Glutamatergic neuron (in vitro differentiated cells): ENCODE data around the gene UBXN4. TPM values are rescaled to one million over a fixed set of nuclear protein-coding genes. Genes with fewer than 3 reads are reported as not detected.

ENCODE experiments used
- DNase-seq: peaks from one replicate; pipeline ENCODE4 v3.0.0; 2022
- H3K27ac Mint-ChIP-seq: one replicate; pipeline ENCODE4 v1.8.0; 2020; ENCODE audit warnings: mild to moderate bottlenecking, mixed read lengths, inconsistent platforms; ENCODE audit not compliant: unreplicated experiment
- H3K27me3 Mint-ChIP-seq: one replicate; pipeline ENCODE4 v1.8.0; 2020; ENCODE audit warnings: mild to moderate bottlenecking, moderate library complexity, mixed read lengths, inconsistent platforms; ENCODE audit not compliant: unreplicated experiment
- H3K36me3 Mint-ChIP-seq: one replicate; pipeline ENCODE4 v1.8.0; 2020; ENCODE audit warnings: mild to moderate bottlenecking, mixed read lengths, inconsistent platforms; ENCODE audit not compliant: unreplicated experiment
- H3K4me1 Mint-ChIP-seq: one replicate; pipeline ENCODE4 v1.8.0; 2020; ENCODE audit warnings: mild to moderate bottlenecking, low read depth, mixed read lengths, inconsistent platforms; ENCODE audit not compliant: unreplicated experiment
- H3K4me3 Mint-ChIP-seq: one replicate; pipeline ENCODE4 v1.8.0; 2020; ENCODE audit warnings: mild to moderate bottlenecking, mixed read lengths, inconsistent platforms; ENCODE audit not compliant: unreplicated experiment
- H3K9me3 Mint-ChIP-seq: one replicate; pipeline ENCODE4 v1.8.0; 2020; ENCODE audit warnings: mild to moderate bottlenecking, moderate library complexity, mixed read lengths, inconsistent platforms; ENCODE audit not compliant: unreplicated experiment
- total RNA-seq: library from RNA; stranded (reverse); fragmentation: NEBNext Ultra II Directional; extraction: Animal tissue kit (Norgen Biotek cat#: 25700); gene quantifications from one replicate; pipeline ENCODE4 v1.2.1, GENCODE V29; 2021; ENCODE audit not compliant: unreplicated experiment
- TF ChIP-seq, protein P1 (sequence below): fragments of 200-600 bp; sonication (generic); IDR thresholded peaks from one replicate; pipeline ENCODE4 v1.5.0; 2021; ENCODE audit not compliant: partially characterized antibody, unreplicated experiment

Gene UBXN4
- total RNA-seq, 1 donor from 2014 or later = 134 TPM

GRCh38 chr2:135829378-135830135, 87.9 kb downstream of the UBXN4 start:
- peak overlapping the region; percentile 13 for H3K4me3 Mint-ChIP-seq

GRCh38 chr2:135831180-135831812, 89.6 kb downstream of the UBXN4 start:
- Mint-ChIP-seq H3K27ac (no peak overlapping the region), H3K9me3 (peaks cover 2% of the 10 kb centered on the region), H3K36me3 (no peaks in the 10 kb centered on the region), H3K4me1 (peaks cover 16% of the 10 kb centered on the region), H3K4me3 (no peak overlapping the region), H3K27me3 (peaks cover 3% of the 10 kb centered on the region)
- TF ChIP-seq, protein P1, sequence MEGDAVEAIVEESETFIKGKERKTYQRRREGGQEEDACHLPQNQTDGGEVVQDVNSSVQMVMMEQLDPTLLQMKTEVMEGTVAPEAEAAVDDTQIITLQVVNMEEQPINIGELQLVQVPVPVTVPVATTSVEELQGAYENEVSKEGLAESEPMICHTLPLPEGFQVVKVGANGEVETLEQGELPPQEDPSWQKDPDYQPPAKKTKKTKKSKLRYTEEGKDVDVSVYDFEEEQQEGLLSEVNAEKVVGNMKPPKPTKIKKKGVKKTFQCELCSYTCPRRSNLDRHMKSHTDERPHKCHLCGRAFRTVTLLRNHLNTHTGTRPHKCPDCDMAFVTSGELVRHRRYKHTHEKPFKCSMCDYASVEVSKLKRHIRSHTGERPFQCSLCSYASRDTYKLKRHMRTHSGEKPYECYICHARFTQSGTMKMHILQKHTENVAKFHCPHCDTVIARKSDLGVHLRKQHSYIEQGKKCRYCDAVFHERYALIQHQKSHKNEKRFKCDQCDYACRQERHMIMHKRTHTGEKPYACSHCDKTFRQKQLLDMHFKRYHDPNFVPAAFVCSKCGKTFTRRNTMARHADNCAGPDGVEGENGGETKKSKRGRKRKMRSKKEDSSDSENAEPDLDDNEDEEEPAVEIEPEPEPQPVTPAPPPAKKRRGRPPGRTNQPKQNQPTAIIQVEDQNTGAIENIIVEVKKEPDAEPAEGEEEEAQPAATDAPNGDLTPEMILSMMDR = no peak
- no peak for DNase-seq

More at GRCh38 chr2:135829378-135830135, 87.9 kb downstream of the UBXN4 start:
- no peaks in the 10 kb centered on the region for H3K36me3 Mint-ChIP-seq
- TF ChIP-seq, protein P1 = no peak
- peaks cover 3% of the 10 kb centered on the region for H3K27me3 Mint-ChIP-seq
- DNase-seq = no peak
- H3K4me1 Mint-ChIP-seq = peaks cover 16% of the 10 kb centered on the region
- peaks cover 2% of the 10 kb centered on the region for H3K9me3 Mint-ChIP-seq
- H3K27ac Mint-ChIP-seq = no peak overlapping the region

DNA sequence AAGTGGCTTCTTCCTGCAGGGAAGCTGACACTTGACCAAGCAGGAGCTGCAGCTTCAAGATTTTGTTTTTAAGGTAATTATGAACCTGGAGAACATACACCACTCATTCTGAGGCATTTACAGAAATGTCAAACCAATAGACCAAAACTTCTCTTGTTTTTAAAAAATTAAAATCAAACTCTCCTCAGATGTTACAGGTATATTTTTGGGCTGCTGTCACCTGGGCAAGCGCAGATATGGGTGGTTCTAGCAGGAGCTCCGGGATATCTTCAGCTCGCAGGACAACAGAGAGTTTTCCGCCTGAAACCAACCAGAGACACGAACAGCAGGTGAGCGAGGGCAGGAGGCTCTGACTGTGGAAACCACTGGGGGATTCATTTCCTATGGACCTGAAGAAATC, 91.2 kb downstream of the UBXN4 start:
- Mint-ChIP-seq H3K27me3 (peaks cover 3% of the 10 kb centered on the region), H3K4me3 (no peak overlapping the region), H3K27ac (no peak overlapping the region), H3K9me3 (peaks cover 2% of the 10 kb centered on the region), H3K36me3 (no peaks in the 10 kb centered on the region), H3K4me1 (peaks cover 13% of the 10 kb centered on the region)
- TF ChIP-seq, protein P1 = no peak
- no peak for DNase-seq

Other genes with a start within 250 kb of the UBXN4 start
- gene ZRANB3, start 210.6 kb upstream of the UBXN4 start, total RNA-seq = 10.7 TPM
- gene R3HDM1, start 210.4 kb upstream of the UBXN4 start, total RNA-seq = 57.7 TPM
- not detected for gene LCT, start 95.3 kb downstream of the UBXN4 start, total RNA-seq
- gene MCM6, start 134.6 kb downstream of the UBXN4 start, total RNA-seq = 11.7 TPM
- 41.0 TPM for gene DARS1, start 243.8 kb downstream of the UBXN4 start, total RNA-seq